NCI-H2107 (cell line): Measurements from ENCODE around the gene ZNF33A.
"Not testable (repeated sequence)": the region's sequence is repeated elsewhere in the genome, so short reads cannot be mapped to it uniquely, and the experiment has no call there.

ENCODE experiments used
- DNase-seq: peaks from one replicate; lab custom pipeline; 2025; lab: John Stamatoyannopoulos, UW

ZNF33A gene

DNA sequence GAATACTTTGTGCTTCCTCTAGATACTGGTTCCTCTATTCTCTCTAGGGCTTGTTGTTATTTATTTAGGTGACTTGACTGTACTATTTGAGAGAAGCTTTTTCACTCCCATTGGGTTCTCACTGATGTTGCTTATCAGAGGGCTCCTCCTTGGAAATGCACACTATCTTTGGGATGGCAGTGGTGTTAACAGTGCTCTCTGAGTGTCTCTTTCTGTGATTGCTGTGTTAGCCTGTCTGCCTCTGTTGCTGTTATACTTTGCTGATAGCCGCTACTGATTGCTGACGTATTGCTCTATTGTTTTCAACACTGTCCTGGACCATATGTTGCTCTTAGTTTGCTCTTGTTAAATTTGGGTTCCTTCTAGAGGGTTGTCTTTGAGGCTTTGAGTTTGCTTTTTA, 34.7 kb downstream of the ZNF33A start:
- DNase-seq = no peak

DNA sequence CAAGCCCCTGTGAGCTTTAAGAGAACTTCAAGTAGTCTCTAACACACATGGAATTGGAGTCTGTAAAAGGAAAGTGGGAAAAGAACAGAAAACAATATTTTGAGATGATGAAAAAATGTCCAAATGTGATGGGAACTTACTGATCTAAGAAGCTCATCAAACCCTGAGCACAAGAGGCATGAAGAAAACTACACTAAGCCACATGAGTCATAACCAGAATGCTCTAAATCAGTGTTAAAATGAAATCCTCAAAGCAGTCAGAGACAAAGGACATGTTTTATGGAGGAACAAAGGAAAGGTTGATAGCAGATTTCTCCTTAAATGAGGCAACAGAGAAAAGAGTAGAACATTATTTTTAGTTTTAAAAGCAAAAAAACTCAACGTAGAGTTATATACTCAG, 37.2 kb downstream of the ZNF33A start:
- no peak for DNase-seq

DNA sequence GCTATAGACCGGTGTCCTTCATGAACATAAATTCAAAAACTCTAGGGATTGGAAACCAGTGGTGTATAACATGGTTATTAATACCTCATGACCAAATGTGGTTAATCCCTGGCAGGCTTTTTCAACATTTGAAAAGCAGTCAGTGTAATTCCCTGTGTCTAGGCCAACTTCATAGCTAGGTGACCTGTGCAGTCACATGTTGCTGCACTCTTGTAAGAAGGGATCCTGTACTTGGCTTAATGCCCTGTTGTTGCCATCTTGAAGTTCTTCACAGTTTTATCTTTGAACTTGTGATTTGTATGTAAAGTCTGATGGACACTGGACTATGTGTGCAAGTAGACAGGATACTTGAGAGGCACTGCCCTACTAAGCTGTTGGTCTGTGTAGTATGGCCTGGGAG, 39.7 kb downstream of the ZNF33A start:
- no peak for DNase-seq

DNA sequence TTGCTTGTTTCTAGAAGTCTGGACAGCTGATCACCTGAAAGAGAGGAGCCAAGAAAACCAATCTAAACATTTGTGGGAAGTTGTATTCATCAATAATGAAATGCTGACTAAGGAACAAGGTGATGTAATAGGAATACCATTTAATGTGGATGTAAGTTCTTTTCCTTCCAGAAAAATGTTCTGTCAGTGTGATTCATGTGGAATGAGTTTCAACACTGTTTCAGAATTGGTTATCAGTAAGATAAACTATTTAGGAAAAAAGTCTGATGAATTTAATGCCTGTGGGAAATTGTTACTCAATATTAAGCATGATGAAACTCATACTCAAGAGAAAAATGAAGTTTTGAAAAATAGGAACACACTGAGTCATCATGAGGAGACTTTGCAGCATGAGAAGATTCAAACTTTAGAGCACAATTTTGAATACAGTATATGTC, 43.9 kb downstream of the ZNF33A start:
- DNase-seq = no peak

DNA sequence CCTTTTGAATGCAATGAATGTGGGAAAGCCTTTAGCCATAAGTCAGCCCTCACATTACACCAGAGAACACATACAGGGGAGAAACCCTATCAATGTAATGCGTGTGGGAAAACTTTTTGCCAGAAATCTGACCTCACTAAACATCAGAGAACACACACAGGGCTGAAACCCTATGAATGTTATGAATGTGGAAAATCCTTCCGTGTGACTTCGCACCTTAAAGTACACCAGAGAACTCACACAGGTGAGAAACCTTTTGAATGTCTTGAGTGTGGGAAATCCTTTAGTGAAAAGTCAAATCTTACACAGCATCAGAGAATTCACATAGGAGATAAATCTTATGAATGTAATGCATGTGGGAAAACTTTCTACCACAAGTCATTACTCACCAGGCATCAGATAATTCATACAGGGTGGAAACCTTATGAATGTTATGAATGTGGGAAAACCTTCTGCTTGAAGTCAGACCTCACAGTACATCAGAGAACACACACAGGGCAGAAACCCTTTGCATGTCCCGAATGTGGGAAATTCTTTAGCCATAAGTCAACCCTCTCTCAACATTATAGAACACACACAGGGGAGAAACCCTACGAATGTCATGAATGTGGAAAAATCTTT, 44.9 kb downstream of the ZNF33A start:
- not testable (repeated sequence) for DNase-seq

DNA sequence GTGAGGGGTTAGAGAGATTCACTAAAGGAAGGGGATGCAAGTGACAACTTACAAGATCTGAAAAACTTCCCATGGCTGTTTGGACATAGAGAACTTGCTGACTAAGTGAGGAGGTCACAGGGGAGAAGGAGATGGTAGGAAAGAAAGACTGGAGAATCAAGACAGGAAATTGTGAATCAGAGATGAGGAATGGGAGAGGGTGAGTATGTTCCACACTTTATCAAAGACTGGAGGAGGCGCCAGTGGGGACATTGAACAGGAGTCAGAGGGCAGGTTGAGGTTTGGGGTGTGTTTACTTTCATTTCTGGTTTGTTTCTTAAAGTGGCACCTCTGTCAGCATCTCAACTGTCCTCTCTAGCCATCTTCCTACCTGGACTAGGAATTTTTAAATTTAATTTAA, 59.2 kb downstream of the ZNF33A start:
- DNase-seq = not testable (repeated sequence)

DNA sequence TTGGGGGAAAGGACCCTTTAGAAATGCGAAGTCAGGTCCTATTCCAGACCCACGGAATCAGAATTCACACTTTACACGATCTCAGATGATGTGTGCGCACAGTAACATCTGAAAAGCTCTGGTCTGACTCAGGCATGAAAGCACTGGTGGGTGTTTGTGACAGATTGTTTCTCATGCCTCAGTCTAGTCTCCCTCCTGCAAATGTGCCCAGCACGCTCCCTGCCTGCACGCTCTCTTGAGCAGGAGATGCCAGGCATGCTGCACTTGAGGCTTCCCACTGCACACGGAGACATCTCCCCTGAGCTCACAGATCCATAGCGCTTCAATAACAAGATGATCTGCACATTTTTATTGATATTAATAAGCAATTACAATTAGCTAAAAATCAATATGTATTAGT, 60.0 kb downstream of the ZNF33A start:
- DNase-seq = no peak

DNA sequence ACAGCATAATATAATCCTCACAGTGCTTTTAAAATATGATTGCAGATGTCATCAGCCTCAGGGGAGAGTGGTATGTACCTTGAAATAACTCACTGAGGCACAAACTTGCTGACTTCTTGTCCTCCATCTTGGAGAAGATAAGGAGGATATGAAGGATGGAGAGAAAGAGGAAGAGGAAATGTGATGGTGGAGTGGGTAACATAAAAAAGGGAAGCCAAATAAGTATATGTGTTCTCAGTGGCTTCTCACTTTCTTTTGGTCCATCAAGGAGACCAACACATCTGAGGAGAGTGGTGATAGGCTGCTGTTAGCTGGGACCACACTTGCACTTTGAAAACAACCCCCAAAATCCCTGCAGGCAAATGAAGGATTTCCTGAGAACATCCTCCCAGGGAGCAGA, 62.1 kb downstream of the ZNF33A start:
- no peak for DNase-seq

DNA sequence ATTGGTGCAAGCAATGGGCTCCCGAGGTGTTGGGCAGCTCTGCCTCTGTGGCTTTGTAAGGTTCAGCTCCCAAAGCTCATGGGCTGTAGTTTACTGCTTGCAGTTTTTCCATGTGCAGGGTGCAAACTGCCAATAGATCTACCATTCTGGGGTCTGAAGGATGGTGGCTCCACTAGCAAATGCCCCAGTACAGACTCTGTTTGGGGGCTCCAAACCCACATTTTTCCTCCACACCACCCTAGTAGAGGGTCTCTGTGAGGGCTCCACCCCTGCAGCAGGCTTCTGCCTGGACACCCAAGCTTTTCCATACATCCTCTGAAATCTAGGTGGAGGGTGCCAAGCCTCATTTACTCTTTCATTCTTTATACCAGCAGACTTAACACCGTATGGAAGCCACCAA, 66.2 kb downstream of the ZNF33A start:
- DNase-seq = no peak

DNA sequence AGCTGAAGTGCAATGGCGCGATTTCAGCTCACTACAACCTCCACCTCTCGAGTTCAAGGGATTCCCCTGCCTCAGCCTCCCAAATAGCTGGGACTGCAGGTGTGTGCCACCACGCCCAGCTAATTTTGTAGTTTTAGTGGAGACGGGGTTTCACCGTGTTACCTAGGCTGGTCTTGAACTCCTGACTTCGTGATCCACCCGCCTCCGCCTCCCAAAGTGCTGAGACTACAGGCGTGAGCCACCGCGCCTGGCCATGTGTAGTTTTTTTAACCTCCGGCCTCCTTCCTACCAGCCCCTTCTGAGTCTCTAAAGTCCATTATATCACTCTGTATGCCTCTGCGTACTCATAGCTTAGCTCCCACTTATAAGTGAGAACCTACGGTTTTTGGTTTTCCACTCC, 82.8 kb downstream of the ZNF33A start:
- DNase-seq = not testable (repeated sequence)

DNA sequence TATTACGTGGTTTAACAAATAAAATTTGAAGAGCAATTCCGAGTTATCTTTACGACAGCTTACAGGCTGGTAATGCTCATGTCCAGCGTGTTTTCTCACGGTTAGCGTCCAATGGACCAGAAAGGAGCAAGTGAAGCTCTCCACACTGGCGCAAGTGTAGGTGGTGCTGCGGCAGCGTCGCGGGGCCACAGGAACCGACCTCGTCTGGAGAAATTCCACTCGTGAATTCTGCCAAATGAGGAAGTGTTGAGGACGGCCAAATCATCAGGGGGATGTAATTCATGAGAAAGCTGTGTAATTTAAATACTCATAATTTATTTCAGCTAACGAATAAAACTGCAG, 83.3 kb downstream of the ZNF33A start:
- DNase-seq = no peak

DNA sequence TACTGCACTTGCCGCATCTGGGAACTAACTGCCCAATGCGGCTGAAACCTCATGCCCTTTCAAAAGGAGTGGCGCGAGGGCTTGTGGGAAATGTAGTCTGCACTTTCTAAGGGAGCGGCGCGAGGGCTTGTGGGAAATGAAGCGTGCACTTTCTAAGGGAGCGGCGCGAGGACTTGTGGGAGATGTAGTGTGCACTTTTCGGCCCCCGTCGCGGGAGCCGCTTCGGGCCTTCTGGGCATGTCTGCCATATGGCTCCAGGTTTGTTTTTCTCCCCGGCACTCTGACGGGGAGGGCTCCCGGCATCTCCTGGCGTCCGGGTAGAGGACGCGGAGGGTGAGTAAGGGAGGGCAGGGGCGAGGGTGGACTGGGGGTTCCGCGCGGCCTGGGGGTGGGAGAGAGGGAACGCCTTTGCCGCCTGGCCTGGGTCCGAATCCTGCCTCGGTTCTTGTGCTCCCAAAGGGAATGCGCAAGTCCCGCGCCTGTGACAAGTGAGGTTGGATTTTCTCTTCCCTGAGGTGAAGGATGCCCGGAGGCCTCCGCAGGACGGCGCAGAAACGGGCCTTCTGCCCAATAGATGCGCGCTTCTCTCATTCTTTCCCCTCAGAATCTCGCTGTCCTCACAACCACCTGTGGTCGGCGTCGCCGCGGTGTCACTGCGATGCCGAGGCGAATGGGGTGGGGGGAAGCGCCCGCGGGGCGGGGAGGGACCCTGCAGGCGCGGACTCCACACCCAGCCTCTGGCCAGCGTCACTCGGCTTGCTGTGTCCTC, 83.9 kb downstream of the ZNF33A start, which contains the start of gene ZNF37A:
ZNF37A (plus strand) TSS at position 180 of the 769 bp plus-strand sequence. CDS start 2,281 bp downstream, outside the sequence.
- DNase-seq = peak; percentile 74

DNA sequence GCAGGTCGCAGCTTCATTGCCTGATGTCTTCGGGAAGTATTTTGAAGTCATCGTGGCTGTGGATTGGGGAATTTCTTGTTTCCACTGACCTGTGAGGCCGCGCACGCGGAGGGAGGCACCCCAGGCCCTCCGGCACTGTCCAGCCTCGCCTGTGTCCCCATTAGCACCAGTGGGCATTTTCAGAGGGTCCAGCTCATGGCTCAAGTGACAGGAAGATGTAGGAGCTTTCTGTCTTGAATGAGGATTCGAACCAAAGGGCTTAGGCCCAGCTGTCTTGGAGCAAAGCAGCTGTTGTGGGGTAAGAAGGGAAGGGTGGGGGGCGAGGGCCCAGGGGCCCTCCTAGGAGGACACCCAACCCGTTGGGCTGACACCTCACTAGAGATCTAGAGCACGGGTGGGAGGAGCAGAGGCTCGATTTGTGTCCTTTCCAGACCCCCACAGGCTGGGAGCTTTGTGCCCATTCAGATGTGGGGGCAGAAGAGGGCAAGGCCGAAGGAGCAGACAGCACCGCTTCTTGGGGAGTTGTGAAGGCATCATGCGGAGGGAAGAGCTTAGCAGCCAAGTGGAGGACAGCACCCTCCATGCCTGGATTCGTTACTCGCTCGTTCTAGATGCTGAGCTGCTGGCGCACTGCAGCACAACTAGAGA, 84.6 kb downstream of the ZNF33A start:
- DNase-seq = peak; percentile 1

DNA sequence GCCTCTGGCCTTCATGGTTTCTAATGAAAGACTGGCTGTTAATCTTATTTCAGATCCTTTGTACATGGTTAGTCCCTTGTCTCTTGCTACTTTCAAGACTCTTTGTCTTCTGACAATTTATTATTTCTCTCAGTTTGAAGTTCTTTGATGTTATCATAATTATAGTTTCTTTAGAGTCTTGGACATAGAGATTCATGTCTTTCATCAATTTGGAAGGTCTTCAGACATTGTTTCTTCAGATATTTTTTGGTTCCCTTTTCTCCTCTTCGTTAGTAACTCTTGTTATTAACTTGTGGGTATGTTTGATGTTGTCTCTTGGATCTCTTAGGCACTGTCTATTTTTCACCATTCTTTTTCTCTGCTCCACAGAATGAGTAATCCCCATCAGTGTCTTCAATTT, 92.4 kb downstream of the ZNF33A start:
- DNase-seq = no peak

DNA sequence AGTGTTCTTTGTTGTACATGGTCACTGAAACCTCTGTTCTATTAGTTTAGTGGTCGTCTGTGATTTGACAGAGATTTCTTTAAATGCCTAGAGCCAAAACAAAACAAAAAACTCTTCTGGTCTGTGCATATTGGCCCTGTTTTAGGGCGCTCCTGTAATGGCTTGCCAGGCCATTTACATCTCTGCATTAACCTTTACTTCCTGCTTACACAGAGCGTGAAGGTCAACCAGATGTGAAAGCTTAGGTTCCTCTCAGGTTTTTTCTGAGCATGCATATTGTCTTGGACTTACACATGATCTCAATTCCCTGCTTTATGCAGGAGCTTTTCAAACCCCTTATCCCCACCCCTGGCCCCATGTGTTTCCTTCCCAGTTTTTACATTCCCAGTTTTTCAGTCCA, 93.3 kb downstream of the ZNF33A start:
- DNase-seq = no peak

DNA sequence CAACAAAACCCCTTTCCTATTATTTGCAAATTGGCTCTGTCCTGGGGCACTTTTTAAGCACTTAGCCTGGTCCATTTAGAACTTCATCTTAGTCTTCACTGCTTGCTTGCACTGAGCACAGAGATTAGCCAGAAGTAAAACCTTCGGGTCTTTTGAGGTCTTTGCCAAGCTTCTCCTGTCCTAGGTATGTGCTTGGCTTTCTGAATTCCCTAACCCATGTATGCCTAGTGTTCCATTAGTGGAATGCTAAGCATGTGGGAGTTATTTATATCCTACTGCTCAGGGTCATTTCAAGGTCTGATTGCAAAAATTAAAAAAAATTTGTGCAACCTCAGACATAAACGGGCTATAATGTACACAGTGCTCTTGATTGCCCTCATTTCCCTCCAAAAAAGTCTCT, 101.7 kb downstream of the ZNF33A start:
- no peak for DNase-seq
